Activated CD8-positive, alpha-beta memory T cell treated with anti-CD3 and anti-CD28 coated beads for 48 hours (primary cell): Measurements from ENCODE around the gene ICA1L.

Experiments
- DNase-seq, 3 experiments: peaks; one replicate each; pipeline ENCODE4 v3.0.0-alpha.2; 2020; ENCODE audit warnings: low read depth in 2 of 3, low spot score in 2 of 3

ICA1L gene

DNA sequence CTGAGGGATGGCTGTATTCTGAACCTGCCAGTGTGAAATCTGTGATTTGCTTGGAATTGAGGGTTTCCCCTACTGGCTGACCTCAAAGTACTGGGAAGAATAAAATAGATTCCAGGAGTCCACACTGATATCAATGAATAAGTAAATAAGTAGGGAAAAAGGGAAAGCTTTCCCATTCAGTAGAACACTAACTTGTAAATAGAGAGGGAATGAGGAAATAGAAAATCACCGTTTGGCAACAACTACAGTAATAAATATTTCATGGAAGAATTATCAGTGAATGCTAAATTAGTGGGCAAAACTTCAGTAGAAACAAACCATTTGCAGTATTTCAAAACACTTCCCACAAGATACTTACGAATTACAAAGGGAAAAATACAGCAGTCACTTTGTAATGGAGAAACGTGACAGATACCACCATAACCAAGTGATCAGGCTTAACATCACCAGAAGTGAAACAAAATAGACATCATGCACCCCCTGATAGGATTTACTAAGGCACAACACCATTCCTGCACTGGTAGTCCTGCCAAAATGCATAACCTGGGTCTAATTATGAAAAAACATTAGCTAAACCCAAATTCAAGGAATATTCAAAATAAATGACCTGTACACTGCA is 88.5 kb downstream of the ICA1L start:
- no peak for DNase-seq

GRCh38 chr2:202780514-202781021 is 91.0 kb downstream of the ICA1L start:
- DNase-seq, result no peak

DNA sequence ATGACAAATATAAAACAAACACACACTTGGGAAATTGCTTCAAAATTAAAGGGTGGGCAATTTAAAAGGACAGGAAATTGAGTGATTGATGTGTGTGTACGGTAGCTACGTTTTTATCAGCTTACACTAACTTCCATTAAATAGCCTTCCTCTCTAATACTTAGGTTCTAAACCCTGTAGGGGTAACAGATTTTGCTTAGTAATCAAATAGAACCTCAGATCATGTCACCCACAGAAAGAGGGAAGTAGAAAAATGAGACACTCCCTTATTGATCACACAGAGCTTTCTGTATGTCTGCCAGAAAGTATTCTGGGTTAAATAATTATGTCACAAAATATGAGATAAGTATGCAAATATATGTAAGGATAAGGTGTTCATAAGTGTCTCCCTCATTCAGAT is 93.3 kb downstream of the ICA1L start:
- no peak for DNase-seq

DNA sequence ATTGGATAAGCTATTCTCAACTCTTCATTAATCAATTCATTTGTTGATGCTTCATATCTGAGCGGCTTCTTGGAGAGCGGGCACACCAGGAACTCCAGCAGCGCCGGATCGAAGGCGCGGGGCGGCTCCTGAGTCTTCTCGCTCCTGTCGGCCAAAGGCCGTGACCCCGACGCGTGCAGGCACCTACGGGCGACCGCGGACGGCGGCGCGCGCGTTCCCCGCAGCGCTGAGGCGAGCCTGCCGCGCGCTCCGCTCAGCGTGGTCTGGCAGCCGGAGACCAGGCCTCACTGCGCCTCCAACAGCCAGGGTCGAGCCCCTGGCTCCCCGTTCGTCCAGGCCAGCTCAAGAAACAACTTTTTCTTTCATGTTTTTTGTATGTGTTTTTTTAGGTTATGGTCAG is 97.5 kb downstream of the ICA1L start:
- DNase-seq, result no peak

DNA sequence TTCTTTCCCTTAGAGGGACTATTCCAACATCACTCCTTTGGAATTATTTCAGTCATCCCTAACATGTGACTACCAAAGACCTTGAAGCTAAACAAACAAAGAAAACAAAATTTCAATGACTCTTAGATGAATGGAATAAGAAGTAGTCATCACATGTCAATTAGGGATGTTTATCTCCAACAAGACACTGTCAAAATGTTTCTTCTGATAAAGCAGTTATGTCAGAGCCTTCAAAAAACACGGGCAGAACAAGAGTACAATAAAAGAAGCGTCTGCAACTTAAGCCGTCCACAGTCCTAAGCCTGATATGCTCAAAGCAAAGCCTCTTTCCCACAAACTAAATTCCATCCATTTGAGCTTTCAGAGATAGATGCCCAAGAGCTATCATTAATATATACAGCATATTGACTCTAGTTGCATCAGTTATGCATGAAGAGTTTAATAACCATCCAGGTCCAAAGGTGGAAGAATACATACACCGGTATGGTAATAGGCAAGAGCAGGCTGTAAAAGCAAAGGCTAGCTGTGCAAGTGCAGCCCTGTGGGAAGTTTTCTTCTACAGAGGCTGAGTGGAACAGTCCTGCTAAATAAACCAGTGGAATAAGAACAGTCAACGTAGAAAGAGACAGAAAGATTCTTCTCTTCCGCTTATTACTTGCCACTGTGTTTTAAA is 98.1 kb downstream of the ICA1L start:
- no peak for DNase-seq

DNA sequence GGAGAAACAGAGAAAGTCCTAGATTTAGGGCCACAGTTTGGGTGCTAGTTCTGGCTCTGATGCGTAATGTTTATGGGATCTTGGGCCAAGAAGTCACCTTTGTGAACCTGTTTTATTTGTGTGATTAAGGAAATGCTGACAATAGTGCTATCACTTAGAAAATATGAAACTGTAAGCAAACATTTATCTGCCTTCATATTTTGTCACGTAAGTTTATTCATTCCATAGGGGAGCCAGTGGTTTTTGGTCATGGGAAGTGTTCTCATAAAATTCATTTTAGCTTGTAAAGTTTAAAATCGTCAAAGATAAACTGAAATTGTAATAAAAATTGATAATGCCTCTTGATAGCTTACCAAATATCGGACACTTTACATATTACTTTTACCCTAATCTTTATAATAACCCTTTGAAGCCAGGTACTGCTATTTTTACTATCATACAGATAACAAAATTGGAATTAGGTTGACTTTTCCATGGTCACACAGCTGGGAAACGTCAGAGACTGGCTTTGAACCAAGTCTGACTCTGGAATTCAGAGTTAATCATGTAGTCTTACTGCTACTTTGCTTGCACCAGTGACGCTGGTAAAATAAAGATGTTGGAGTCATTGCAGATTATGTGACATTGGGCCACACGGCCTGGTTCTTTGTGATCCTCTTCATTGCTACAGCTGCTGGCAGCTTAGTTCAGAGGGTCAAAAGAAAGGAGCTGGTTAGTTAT is 99.7 kb downstream of the ICA1L start:
- DNase-seq, result no peak

DNA sequence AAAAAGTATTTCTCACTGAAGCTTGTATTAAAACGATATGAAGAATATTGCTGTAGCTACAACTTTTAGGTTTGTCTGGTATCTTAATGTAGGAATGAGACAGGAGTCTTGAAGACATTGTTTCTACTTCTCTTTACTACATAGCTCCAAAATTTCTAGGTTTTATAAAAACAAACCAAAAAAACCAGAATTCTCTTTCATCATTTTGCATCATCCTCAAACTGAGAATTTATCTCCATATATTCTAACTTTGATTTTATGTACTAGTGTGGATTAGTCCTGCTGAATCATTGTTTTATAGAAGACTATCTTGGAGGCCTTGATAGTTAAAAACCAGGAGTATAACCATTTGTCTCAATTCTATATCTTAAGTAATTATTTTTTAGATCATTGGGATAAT is 100.2 kb downstream of the ICA1L start:
- no peak for DNase-seq

DNA sequence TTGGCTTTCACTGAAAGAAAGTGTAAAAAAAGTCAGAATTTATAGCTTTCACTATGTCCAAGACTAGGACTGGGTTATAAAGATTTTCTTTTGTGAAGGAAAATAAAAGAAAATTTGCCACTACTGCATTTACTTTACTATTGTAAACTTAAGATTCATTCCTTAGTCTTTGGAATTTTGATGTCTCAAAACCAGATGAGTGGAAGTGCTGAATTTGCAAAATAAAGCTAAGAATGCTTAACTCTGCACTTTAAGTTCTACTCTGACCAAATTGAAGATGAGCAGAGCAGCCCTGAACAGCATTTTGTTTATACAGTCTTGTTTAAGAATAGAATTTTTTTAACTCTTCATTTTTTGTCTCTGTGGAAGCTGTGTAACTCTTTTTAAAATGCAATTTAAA is 102.4 kb downstream of the ICA1L start:
- DNase-seq, result no peak

- no peak for DNase-seq
Measured at GRCh38 chr2:202768273-202768672, 103.3 kb downstream of the ICA1L start.

- DNase-seq, result no peak
Measured at GRCh38 chr2:202765436-202765835, 106.1 kb downstream of the ICA1L start.

DNA sequence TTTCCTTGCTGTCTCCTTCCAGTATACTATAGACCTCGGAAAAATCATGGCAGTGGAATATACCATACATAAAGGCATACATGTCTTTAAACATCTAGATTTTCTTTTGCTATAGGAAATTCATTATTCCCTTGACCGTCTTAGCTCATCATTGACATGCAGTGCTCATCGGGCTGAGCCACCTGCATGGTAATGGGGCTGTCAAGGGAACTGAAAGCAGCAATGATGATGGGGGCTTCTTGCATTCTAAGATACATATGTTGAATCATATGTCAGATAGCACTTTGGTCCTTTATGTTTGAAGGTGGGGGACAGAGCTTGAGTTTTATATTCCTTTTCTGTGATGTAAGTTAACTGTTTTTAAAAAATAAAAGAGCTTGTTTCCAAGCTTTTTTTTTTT is 106.6 kb downstream of the ICA1L start:
- DNase-seq, result no peak

- DNase-seq, result no peak
Measured at GRCh38 chr2:202763916-202764315, 107.7 kb downstream of the ICA1L start.

GRCh38 chr2:202762556-202762955 is 109.0 kb downstream of the ICA1L start:
- no peak for DNase-seq

DNA sequence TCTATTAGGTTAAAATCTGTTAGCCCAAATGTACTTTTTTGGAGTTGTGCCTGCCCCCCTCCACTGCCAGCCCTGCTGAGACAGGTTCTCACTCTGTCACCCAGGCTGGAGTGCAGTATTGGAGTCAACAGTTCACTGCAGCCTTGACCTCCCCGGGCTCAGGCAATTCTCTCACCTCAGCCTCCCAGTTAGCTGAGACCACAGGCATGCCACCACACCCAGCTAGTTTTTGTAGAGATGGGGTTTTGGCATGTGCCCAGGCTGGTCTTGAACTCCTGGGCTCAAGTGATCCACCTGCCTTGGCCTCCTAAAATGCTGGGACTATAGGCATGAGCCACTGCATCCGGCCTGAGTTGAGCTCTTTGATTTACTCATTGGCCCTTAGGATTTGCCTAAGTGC is 110.7 kb downstream of the ICA1L start:
- DNase-seq, result no peak

- no peak for DNase-seq
Measured at GRCh38 chr2:202758604-202759003, 113.0 kb downstream of the ICA1L start.

GRCh38 chr2:202758128-202758527 is 113.4 kb downstream of the ICA1L start:
- no peak for DNase-seq

GRCh38 chr2:202757339-202757738 is 114.2 kb downstream of the ICA1L start:
- DNase-seq, result no peak

- DNase-seq, result no peak
Measured at GRCh38 chr2:202756598-202756997, 115.0 kb downstream of the ICA1L start.

DNA sequence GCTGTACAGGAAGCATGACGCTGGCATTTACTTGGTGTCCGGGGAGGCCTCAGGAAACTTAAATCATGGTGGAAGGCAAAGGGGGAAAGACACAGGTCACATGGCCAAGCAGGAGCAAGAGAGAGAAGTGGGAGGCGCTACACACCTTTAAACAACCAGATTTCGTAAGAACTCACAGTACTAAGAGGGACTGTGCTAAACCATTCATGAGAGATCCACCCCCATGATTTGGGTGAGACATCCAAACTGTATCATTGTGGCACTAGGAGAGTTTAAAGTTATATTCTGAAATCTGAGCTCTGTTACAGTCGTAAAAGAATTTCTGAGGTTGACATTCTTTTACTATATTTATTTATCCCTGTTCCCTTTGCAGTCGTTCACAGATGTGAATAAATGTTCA is 116.6 kb downstream of the ICA1L start:
- no peak for DNase-seq

GRCh38 chr2:202752071-202752470 is 119.5 kb downstream of the ICA1L start:
- DNase-seq, result no peak

GRCh38 chr2:202750763-202751427 is 120.7 kb downstream of the ICA1L start:
- no peak for DNase-seq

DNA sequence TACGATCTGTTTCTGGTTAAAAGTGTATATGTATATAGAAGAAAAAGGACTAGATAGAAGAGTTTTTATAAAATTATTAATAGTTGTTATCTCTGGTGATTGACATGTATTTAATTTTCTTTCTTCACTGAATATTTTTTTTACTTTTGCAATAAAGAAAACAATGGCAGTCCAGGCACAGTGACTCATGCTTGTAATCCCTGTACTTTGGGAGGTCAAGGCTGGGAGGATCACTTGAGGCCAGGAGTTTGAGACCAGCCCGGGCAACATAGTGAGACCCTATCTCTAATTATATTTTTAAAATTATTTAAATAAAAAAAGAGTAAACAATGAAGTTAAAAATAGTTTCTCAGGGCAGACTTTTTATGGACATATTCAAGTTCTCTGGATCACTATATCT is 122.1 kb downstream of the ICA1L start:
- no peak for DNase-seq
